WTC11 (cell line): ENCODE measurements around the gene CDH16.

Experiments
- CBFB ChIP-seq: sonication (generic); formaldehyde crosslinking; IDR thresholded peaks from 2 replicates; pipeline ENCODE4 v1.8.1; 2022; ENCODE audit warnings: mild to moderate bottlenecking, low read depth, missing genetic modification reagents
- FOXJ3 ChIP-seq: sonication (generic); formaldehyde crosslinking; IDR thresholded peaks from 2 replicates; pipeline ENCODE4 v1.9.0; 2021; ENCODE audit warnings: missing genetic modification reagents, mild to moderate bottlenecking, borderline replicate concordance
- NR2C2 ChIP-seq: sonication (generic); formaldehyde crosslinking; IDR thresholded peaks from 2 replicates; pipeline ENCODE4 v1.8.0; 2022; ENCODE audit warnings: mild to moderate bottlenecking, missing genetic modification reagents
- TF ChIP-seq, protein P1 (sequence below): sonication (generic); formaldehyde crosslinking; IDR thresholded peaks from 2 replicates; pipeline ENCODE4 v1.8.0; 2022; ENCODE audit warnings: mild to moderate bottlenecking, missing genetic modification reagents
- TF ChIP-seq, protein P2 (sequence below): sonication (generic); formaldehyde crosslinking; IDR thresholded peaks from 2 replicates; pipeline ENCODE4 v1.8.1; 2023; ENCODE audit warnings: mild to moderate bottlenecking, missing genetic modification reagents, moderate library complexity

DNA sequence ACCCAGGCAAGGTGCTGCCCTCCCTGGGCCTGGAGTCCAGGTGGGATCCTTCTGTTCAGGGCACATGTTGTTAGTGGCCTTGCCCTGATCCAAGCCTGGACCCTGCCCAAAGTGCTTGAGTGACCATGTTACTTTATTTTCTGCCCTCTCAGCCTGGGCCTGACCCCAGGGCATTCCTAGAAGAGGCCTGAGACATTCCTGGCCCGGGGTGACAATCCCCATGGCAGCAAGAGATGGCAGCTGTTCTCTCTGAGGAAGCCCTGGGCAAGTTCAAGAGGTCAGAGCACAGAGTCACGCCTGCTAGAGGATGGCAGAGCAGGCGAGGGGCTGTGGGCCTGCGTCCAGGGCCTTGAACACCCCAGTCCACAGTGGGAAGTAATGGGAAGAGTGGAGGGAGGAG lies 5.0 kb downstream of the CDH16 start:
- no peak for TF ChIP-seq NR2C2
- TF ChIP-seq CBFB (CRISPR knock-in tag), result no peak
- TF ChIP-seq, protein P1, sequence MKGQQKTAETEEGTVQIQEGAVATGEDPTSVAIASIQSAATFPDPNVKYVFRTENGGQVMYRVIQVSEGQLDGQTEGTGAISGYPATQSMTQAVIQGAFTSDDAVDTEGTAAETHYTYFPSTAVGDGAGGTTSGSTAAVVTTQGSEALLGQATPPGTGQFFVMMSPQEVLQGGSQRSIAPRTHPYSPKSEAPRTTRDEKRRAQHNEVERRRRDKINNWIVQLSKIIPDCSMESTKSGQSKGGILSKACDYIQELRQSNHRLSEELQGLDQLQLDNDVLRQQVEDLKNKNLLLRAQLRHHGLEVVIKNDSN (CRISPR knock-in tag), result no peak
- TF ChIP-seq, protein P2, sequence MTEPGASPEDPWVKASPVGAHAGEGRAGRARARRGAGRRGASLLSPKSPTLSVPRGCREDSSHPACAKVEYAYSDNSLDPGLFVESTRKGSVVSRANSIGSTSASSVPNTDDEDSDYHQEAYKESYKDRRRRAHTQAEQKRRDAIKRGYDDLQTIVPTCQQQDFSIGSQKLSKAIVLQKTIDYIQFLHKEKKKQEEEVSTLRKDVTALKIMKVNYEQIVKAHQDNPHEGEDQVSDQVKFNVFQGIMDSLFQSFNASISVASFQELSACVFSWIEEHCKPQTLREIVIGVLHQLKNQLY (CRISPR knock-in tag), result no peak
- no peak for TF ChIP-seq FOXJ3 (CRISPR knock-in tag)
